ENCODE results near the gene GPR160.

DNA sequence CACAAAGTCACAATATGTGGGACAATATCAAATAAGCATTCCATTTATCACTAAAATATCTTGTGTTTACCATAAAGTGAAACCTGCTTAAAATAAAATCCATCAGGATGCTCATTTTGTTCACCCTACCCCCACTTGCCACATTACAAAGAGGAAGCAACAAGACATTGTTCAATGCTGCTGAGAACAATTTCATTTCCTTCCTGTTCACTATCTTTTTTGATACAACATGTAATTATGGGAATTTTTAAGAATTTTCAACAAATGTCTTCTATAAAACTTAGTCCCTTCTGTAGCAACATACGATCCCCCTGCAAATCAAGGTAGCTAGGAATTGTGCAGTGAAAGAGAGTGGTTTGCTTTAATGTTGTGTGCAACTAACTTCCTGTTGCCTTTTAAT, 34.9 kb upstream of the GPR160 start:
- TF ChIP-seq POLR2A (IDR thresholded peaks at IDR 0.05) (no peak), EP300 (IDR thresholded peaks at IDR 0.05) (no peak)
- TF ChIP-seq, protein P1, sequence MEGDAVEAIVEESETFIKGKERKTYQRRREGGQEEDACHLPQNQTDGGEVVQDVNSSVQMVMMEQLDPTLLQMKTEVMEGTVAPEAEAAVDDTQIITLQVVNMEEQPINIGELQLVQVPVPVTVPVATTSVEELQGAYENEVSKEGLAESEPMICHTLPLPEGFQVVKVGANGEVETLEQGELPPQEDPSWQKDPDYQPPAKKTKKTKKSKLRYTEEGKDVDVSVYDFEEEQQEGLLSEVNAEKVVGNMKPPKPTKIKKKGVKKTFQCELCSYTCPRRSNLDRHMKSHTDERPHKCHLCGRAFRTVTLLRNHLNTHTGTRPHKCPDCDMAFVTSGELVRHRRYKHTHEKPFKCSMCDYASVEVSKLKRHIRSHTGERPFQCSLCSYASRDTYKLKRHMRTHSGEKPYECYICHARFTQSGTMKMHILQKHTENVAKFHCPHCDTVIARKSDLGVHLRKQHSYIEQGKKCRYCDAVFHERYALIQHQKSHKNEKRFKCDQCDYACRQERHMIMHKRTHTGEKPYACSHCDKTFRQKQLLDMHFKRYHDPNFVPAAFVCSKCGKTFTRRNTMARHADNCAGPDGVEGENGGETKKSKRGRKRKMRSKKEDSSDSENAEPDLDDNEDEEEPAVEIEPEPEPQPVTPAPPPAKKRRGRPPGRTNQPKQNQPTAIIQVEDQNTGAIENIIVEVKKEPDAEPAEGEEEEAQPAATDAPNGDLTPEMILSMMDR (IDR thresholded peaks at IDR 0.05) = no peak
